HG03521 (cell line): ENCODE measurements around the gene IQGAP1.
"Not testable (repeated sequence)": the region's sequence is repeated elsewhere in the genome, so short reads cannot be mapped to it uniquely, and the experiment has no call there.

Source experiments
- ATAC-seq: cut with Tn5 transposase; IDR thresholded peaks from one replicate; pipeline ENCODE4 v1.9.1; 2021; ENCODE audit warnings: mild to moderate bottlenecking, moderate library complexity; ENCODE audit not compliant: unreplicated experiment

Gene IQGAP1

DNA sequence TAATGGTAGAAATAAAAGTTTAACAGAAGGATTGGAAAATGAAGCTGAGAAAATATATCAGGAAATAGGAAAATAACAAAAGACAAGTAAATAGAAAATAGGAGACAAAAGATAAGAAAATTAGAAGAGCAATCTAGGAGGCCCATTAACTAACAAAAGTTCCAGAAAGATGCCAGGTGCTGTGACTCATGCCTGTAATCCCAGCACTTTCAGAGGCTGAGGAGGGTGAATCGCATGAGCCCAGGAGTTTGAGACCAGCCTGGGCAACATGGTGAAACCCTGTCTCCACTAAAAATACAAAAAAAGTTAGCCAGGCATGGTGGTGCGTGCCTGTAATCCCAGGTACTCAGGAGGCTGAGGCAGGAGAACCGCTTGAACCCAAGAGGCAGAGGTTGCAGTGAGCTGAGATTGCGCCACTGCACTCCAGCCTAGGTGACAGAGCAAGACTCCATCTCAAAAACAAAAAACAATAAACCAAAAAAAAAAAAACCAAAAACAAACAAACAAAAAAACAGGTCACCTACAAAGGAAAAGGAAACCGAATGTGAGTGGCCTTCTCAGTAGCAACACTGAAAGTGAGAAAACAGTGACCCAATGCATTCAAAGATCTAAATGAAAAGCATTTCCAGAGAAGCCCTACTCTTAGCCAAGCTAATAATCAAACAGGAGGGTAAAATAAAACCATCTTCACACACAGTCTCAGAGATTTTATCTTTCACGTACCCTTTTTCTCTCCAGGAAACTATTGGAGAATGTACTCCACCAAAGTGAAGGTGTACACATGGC lies 136.2 kb downstream of the IQGAP1 start:
- not testable (repeated sequence) for ATAC-seq

- ATAC-seq = no peak
Measured at GRCh38 chr15:90529011-90529370, 140.9 kb downstream of the IQGAP1 start.

DNA sequence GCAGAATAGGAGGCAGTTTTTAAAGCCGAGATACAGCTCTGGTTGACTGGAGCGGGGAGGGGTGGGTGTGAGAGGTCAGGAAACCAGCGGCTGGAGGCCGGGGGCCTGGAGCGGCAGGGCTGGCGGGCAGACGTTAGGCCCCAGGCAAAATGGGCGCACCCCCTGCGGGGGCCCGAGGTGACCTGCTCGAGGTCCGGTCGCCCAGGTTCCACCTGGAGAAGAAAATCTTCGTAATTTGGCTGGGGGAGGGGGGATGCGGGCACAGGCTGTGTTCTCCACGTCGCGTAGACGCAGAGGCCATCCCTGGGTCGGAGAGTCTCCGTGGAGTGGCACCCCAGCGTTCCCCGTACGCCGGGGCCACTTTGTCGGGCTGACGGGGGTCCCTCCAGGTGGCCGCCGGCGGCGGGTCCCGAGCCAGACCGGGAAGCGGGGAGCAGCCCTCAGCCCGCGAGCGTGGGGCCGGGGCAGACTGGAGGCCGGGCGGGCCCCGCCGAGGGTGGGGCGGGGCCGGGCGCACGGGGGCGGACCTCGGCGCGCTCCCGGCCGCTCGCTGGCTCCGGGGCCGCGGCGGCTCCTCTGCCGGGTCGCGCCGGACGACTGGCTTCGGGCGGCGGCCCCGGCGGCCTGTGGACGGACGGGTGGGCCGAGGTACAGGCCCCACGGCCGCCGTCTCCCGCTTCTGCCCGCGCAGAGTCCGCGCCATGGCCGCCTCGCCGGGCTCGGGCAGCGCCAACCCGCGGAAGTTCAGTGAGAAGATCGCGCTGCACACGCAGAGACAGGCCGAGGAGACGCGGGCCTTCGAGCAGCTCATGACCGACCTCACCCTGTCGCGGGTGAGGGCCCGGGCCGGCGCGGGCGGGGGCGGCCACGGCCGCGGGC lies 141.6 kb downstream of the IQGAP1 start, which contains the start of gene CRTC3:
Gene CRTC3, plus strand, starts transcription at position 553 of the 879 bp plus-strand sequence. Its CDS starts 149 bp downstream, at position 702.
- ATAC-seq = peak; percentile 69

- peak; percentile 32 for ATAC-seq
Measured at GRCh38 chr15:90530250-90531051, 142.4 kb downstream of the IQGAP1 start.

GRCh38 chr15:90531147-90531546 lies 143.1 kb downstream of the IQGAP1 start:
- no peak for ATAC-seq

GRCh38 chr15:90535254-90535653 lies 147.2 kb downstream of the IQGAP1 start:
- ATAC-seq = no peak

GRCh38 chr15:90539789-90540188 lies 151.7 kb downstream of the IQGAP1 start:
- no peak for ATAC-seq

- ATAC-seq = no peak
Measured at GRCh38 chr15:90540768-90541167, 152.7 kb downstream of the IQGAP1 start.

DNA sequence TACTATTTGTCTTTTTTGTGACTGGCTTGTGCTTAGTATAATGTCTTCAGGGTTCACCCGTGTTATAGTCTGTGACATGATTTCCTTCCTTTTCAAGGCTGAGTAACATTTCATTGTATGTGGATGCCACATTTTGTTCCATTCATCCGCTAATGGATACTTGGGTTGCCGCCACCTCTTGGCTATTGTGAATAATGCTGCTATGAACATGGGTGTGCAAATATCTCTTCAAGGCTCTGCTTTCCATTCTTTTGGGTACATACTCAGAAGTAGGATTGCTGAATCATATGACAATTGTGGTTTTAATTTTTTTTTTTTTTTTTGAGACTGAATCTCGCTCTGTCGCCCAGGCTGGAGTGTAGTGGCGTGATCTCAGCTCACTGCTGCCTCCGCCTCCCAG lies 157.1 kb downstream of the IQGAP1 start:
- ATAC-seq = no peak

GRCh38 chr15:90547540-90547939 lies 159.5 kb downstream of the IQGAP1 start:
- ATAC-seq = no peak

GRCh38 chr15:90550919-90551318 lies 162.9 kb downstream of the IQGAP1 start:
- ATAC-seq = no peak
